ENCODE data around the gene NBEAL1. TPM values are rescaled to one million over a fixed set of nuclear protein-coding genes. Genes with fewer than 3 reads are reported as not detected.
"Not testable (repeated sequence)": the region's sequence is repeated elsewhere in the genome, so short reads cannot be mapped to it uniquely, and the experiment has no call there.

The NBEAL1 gene
- total RNA-seq, 4 donors from 2014 or later, result 20.8 to 53.1 (median 34.0) TPM

GRCh38 chr2:202989749-202990148 is 24.9 kb upstream of the NBEAL1 start:
- no peak for ATAC-seq
- Histone ChIP-seq H3K27me3 (no peaks in the 10 kb centered on the region), H3K9me3 (no peaks in the 10 kb centered on the region), H3K4me1 (no peaks in the 10 kb centered on the region), H3K27ac (no peak overlapping the region), H3K36me3 (peaks cover 0 to 6% of the 10 kb centered on the region in 2 donors), H3K4me3 (no peak overlapping the region)
- WGBS, 2 donors (ENCODE audit: low coverage in 1 of 2), result 100% methylated on average over 1 of the region's 1 CpG
- no peak for TF ChIP-seq POLR2A (IDR thresholded peaks at IDR 0.05)
- no peak for TF ChIP-seq CTCF (IDR thresholded peaks at IDR 0.05)
- TF ChIP-seq EP300 (IDR thresholded peaks at IDR 0.05), result no peak
- no peak for TF ChIP-seq POLR2AphosphoS5 (IDR thresholded peaks at IDR 0.05)

- no peaks in the 10 kb centered on the region for H3K9me3 ChIP-seq
Observed at GRCh38 chr2:202990501-202990900, 24.2 kb upstream of the NBEAL1 start.

GRCh38 chr2:202997113-202997512 is 17.6 kb upstream of the NBEAL1 start:
- H3K36me3 ChIP-seq, H3K4me1 ChIP-seq, H3K27me3 ChIP-seq, H3K4me3 ChIP-seq, ATAC-seq, H3K9me3 ChIP-seq, H3K27ac ChIP-seq: not testable (repeated sequence)
- WGBS, 2 donors (ENCODE audit: low coverage in 1 of 2), result 71 to 80% methylated on average over 1 to 3 of the region's 3 CpGs

More at GRCh38 chr2:202990501-202990900, 24.2 kb upstream of the NBEAL1 start:
- Histone ChIP-seq H3K27me3 (no peaks in the 10 kb centered on the region), H3K4me1 (no peaks in the 10 kb centered on the region), H3K4me3 (no peak overlapping the region), H3K27ac (no peak overlapping the region), H3K36me3 (peaks cover 0 to 5% of the 10 kb centered on the region in 2 donors)
- TF ChIP-seq EP300 (IDR thresholded peaks at IDR 0.05), result no peak
- no peak for TF ChIP-seq POLR2AphosphoS5 (IDR thresholded peaks at IDR 0.05)
- no peak for TF ChIP-seq CTCF (IDR thresholded peaks at IDR 0.05)
- 96% methylated on average over 3 of the region's 3 CpGs for WGBS, 2 donors (ENCODE audit: low coverage in 1 of 2)
- ATAC-seq, result no peak

- no peak for ATAC-seq
- H3K4me1 ChIP-seq, result no peaks in the 10 kb centered on the region
- WGBS, 2 donors (ENCODE audit: low coverage in 1 of 2), result 83% methylated on average over 3 of the region's 3 CpGs; no CpG with 5 or more reads in 1 of the 2 donors
- H3K4me3 ChIP-seq, result no peak overlapping the region
- no peaks in the 10 kb centered on the region for H3K27me3 ChIP-seq
- H3K9me3 ChIP-seq, result no peaks in the 10 kb centered on the region
- H3K36me3 ChIP-seq, result no peaks in the 10 kb centered on the region
- TF ChIP-seq POLR2AphosphoS5 (IDR thresholded peaks at IDR 0.05) (no peak), CTCF (IDR thresholded peaks at IDR 0.05) (no peak), EP300 (IDR thresholded peaks at IDR 0.05) (no peak)
- H3K27ac ChIP-seq, result no peak overlapping the region
Observed at GRCh38 chr2:203002054-203002821, 12.4 kb upstream of the NBEAL1 start.

DNA sequence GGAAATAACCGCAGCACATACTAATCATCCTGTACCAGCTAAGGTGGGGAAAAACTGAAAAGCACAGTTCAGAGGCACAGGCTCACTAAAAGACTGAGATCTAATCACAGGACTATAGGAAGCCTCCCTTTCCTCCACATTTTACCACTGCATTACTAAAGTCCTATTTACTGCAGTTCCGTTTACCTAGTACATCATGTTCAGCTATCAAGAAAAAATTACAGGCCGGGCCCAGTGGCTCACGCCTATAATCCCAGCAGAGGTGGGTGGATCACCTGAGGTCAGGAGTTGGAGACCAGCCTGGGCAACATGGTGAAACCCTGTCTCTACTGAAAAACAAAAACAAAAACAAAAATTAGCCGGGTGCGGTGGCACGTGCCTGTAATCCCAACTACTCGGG is 11.0 kb upstream of the NBEAL1 start:
- Histone ChIP-seq H3K9me3 (no peaks in the 10 kb centered on the region), H3K4me3 (no peak overlapping the region), H3K27ac (no peak overlapping the region), H3K27me3 (no peaks in the 10 kb centered on the region), H3K4me1 (no peaks in the 10 kb centered on the region), H3K36me3 (no peaks in the 10 kb centered on the region)
- ATAC-seq, result no peak
- no peak for TF ChIP-seq EP300 (IDR thresholded peaks at IDR 0.05)
- no peak for TF ChIP-seq POLR2A (IDR thresholded peaks at IDR 0.05)
- TF ChIP-seq POLR2AphosphoS5 (IDR thresholded peaks at IDR 0.05), result no peak
- TF ChIP-seq CTCF (IDR thresholded peaks at IDR 0.05), result no peak
- 88 to 90% methylated on average over 4 to 7 of the region's 8 CpGs for WGBS, 2 donors (ENCODE audit: low coverage in 1 of 2)
